SH-SY5Y (cell line): ENCODE data around the gene EEFSEC.

Experiments
- GATA2 ChIP-seq: IDR thresholded peaks from 2 replicates; pipeline ENCODE4 v1.6.1; 2011; ENCODE audit warnings: mild to moderate bottlenecking, low read depth, low read length
- GATA3 ChIP-seq: IDR thresholded peaks from 2 replicates; pipeline ENCODE4 v1.6.1; 2011; ENCODE audit warnings: low read depth, mild to moderate bottlenecking, low read length, moderate library complexity

Gene EEFSEC

GRCh38 chr3:128436214-128436613 lies 282.9 kb downstream of the EEFSEC start:
- no peak for TF ChIP-seq GATA2

- TF ChIP-seq GATA2 (no peak), GATA3 (no peak)
These were observed 285.3 kb downstream of the EEFSEC start for GRCh38 chr3:128438488-128439072.

GRCh38 chr3:128439226-128439625 lies 285.9 kb downstream of the EEFSEC start:
- TF ChIP-seq GATA3 = no peak
- no peak for TF ChIP-seq GATA2

GRCh38 chr3:128442070-128442469 lies 288.8 kb downstream of the EEFSEC start:
- no peak for TF ChIP-seq GATA2

- TF ChIP-seq GATA3 (no peak), GATA2 (no peak)
These were observed 289.7 kb downstream of the EEFSEC start for GRCh38 chr3:128442949-128443348.

- TF ChIP-seq GATA3 (no peak), GATA2 (no peak)
These were observed 290.5 kb downstream of the EEFSEC start for GRCh38 chr3:128443771-128444170.

- TF ChIP-seq GATA2 = no peak
- no peak for TF ChIP-seq GATA3
These were observed 292.1 kb downstream of the EEFSEC start for GRCh38 chr3:128445357-128445756.

GRCh38 chr3:128446821-128447220 lies 293.5 kb downstream of the EEFSEC start:
- TF ChIP-seq GATA3 = no peak
- no peak for TF ChIP-seq GATA2

GRCh38 chr3:128447561-128448013 lies 294.3 kb downstream of the EEFSEC start:
- TF ChIP-seq GATA2 (no peak), GATA3 (no peak)

- TF ChIP-seq GATA2 (no peak), GATA3 (no peak)
These were observed 295.2 kb downstream of the EEFSEC start for GRCh38 chr3:128448491-128448890.

- no peak for TF ChIP-seq GATA2
These were observed 295.9 kb downstream of the EEFSEC start for GRCh38 chr3:128449111-128449638.

GRCh38 chr3:128452120-128452519 lies 298.8 kb downstream of the EEFSEC start:
- TF ChIP-seq GATA2 (no peak), GATA3 (no peak)

GRCh38 chr3:128452678-128453275 lies 299.5 kb downstream of the EEFSEC start:
- TF ChIP-seq GATA3 = no peak
- TF ChIP-seq GATA2 = no peak

GRCh38 chr3:128453501-128454309 lies 300.4 kb downstream of the EEFSEC start:
- TF ChIP-seq GATA3 (no peak), GATA2 (no peak)

- no peak for TF ChIP-seq GATA2
- no peak for TF ChIP-seq GATA3
These were observed 301.0 kb downstream of the EEFSEC start for GRCh38 chr3:128454310-128454618.

GRCh38 chr3:128455116-128455515 lies 301.8 kb downstream of the EEFSEC start:
- TF ChIP-seq GATA2 (no peak), GATA3 (no peak)
